Dedifferentiated amniotic fluid mesenchymal stem cell (primary cell): ENCODE results near the gene IRX6.

Experiments used
- DNase-seq: peaks from one replicate; pipeline ENCODE4 v3.0.0-alpha.2; 2016; ENCODE audit errors: extremely low spot score

IRX6 gene

DNA sequence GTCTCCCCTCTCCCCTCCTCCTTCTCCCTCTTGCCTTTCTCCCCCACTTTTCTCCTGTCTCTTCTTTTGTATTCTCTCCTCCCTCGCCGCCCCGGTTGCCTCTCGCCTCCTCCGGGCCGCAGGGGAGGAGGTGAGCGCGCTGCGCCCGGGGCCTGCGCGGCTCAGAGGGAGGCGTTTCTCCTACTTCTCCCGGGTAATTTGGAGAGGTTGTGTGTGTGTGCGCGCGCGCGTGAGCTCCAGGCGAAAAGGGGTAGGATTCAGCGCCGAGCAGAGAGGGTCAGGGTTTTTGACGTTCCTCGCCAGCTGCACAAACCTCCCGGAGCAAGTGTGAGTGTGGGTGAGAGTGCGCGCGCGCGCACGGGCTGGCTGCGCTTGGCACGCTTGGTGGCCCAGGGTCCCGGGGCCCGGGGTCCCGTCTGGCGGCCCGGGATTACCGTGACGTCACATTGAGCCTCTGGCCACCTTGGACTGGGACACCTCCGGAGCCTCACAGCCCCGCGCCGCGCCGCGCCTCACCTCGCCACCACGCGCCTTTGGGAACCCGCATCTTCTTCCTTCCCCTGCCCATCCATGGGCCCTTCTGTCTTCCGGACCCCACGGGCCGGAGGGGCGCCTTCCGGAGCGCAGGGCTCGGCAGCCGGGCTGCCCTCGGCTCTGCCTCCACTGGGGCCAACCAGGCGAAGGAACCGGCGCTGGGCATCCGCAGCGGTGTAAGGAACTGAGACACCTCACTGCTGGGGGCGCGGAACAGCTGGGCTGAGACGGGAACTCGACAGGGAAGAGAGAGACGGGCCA lies 479 bp downstream of the IRX6 start:
- no peak for DNase-seq

DNA sequence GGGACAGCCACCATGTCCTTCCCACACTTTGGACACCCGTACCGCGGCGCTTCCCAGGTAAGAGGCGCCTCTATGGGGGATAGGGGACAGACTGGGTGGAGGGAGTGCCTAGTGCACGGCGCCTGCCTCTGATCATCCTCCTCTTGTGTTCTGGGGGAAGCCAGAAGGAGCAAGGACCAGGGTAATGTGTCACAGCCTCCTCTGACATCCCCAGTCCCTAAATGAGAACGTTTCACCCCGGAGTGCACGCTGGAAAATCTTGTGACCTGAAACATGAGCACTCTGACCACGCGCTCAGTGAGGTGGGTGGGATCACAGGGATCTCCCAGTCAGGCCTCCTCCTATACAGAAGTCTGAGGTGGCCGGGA lies 1.1 kb downstream of the IRX6 start:
- no peak for DNase-seq

DNA sequence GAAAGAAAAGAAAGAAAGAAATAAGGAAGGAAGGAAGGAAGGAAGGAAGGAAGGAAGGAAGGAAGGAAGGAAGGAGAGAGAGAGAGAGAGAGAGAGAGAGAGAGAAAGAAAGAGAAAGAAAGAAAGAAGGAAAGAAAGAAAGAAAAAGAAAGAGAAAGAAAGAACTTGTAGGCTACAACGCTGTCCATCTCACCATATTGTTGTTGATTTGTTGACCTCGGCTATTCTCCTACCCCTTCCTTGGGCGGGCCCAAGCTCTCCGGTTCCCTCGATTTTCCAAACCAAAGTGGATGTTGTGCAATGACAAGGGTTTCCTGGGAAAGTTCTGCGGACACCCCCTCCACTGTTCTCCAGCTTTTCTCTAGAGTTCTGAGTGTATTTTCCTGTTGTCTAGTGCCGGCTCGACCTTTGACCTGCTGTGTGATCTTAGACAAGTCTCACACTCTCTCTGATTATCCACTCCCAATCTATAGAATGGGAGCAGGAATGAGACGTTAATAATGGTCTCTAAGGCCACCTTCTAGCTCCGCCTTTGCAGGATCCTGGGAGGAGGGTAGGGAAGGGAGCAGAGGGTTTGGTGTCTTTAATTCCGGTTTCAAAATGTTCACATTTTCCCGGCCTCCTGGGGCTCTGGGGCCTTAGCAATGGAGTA lies 1.6 kb downstream of the IRX6 start:
- DNase-seq, result no peak

DNA sequence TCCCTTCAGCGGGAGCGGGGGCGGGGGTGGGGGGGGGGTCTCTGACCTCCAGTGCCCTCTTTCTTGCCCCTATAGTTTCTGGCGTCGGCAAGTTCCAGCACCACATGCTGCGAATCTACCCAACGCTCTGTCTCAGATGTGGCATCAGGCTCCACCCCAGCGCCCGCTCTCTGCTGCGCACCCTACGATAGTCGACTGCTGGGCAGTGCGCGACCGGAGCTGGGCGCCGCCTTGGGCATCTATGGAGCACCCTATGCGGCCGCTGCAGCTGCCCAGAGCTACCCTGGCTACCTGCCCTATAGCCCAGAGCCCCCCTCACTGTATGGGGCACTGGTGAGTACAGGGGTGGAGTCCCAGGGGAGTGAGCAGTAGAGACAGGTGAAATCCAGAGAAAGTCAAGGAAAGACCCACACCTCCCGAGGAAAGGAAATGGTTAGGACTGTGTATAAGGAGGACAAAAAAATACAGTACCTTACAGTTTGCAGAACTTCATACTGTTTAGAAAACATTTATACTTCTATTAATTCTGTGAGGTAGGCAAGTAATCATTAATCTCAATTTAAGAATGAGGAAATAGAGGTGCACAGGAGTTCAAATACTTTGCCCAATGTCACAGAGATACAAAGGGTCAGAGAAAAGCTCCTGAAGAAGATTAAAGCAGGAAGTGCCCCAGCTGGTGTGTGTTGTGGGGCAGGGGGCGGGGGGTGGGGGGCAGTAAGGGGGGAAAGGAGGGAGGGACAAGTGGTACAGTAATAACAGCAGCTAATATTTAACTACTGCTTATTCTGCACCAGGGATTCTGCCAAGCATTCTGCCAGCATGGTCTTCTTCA lies 2.5 kb downstream of the IRX6 start:
- no peak for DNase-seq

DNA sequence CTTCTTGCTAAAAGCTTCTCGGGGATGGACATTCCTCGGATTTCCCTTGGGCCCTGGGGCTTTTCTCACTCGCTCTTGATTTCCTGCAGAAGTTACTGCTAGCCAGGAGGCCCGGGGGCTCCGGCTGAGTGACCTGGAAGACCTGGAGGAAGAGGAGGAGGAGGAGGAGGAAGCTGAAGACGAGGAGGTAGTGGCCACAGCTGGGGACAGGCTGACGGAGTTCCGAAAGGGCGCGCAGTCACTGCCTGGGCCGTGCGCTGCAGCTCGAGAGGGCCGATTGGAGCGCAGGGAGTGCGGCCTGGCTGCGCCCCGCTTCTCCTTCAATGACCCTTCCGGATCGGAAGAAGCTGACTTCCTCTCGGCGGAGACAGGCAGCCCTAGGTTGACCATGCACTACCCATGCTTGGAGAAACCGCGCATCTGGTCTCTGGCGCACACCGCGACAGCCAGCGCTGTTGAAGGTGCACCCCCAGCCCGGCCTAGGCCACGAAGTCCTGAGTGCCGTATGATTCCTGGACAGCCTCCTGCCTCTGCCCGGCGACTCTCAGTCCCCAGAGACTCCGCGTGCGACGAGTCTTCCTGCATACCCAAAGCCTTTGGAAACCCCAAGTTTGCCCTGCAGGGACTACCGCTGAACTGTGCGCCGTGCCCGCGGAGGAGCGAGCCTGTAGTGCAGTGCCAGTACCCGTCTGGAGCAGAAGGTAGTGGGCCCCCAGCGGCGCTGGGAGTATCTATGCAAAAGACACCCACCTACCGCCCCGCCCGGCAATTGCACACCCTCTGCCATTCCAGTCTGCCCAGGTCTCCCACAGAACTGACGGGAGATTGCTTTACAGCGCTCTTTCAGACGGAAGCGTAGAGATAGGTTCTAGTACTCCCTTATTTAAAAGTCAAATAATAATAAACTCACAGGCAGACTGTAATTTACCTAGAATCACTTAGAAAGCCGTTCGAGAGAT lies 4.9 kb downstream of the IRX6 start:
- no peak for DNase-seq

DNA sequence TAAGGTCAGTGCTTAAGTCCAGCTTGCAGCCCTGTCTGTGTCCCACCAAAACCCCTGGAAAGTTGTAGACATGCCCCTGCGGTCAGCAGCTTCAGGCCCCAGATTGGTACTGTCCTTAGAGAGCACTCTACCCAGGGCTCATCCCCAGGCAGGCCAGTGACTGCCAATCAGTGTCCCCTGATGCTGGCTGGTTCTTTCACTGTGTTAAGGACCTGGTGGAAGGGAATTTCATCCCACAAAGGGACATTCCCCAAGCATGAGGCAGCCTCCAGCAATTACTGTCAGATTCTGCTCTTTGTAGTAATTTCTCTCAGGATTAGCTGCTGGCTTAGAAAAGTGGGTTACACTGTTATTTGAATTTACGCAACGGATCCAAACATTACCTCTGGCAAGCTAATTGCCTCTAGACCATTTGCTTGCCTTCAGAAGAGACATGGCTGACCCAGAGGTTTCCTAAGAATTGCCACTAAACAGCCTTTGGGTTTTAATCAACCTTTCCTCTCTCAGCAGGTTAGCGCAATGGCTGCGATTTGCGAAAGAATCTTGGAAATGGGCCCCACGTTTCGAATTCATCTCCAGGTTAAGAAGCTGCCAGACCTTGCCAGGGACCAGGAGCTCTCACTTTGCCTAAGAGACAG lies 5.9 kb downstream of the IRX6 start:
- DNase-seq, result no peak

DNA sequence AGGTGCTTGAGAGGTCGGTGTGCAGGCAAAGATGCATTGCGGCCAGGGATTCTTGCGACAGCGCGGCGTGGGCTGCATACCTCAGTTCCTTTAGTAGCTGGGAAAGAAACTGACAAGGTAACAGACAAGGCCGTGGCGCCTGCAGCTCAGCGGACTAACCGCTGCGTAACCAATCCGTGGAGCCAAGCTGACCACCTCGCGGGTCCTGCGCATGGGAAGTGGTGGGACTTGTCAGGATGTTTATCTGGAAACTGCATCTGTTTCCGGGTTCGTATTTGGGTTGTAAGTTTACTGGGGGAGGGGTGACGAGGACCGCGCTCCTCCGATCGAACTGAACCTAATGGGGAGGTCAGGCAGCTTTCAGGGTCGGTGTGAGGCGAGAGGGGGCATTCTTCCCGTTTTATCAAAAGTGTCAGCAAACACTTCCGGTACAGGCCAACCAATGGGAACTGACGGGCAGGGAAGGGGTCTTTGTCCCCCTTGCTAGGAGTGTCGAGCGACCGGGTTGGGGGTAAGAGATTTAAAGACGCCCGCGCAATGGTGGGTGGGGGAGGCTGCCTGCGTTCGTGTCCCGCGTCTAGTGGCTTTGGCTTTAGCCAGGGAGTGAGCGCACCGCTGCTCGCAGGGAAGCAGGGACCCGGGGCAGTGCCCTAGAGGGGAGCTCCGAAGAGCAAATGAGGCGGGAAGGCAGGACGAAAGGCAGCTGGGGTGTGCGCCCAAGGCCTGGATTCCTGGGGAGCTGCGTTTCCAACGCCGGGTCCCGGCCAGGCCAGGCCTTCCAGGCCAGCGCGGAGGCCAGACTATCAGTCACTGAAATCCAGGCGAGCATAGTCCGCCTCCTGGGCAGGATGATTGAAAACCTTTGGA lies 7.0 kb downstream of the IRX6 start:
- no peak for DNase-seq

DNA sequence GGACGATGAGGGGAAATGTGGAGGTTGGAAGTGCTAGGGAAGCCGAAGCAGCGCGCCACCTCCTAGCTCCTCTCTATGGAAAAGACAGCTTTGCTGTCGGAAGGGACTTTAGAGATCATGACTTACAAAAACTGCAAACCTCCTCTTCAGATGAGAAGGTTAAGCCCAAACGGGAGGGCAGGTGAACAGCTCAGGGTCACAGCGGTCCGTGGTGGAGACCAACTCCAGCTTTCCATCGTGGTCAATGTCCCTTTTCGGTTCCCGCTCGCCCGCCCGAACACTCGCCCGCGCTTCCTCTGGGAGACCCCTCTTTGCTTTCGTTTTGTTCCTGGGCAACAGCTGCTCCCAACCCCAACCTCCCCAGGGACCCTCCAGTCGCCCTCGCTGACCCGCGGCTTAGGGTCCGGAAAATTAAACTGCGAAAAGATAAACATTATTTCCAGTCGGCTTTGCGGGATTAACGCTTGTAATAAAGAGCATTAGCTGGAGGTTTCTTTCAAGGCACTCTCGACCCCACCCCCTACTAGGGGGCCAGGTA lies 7.7 kb downstream of the IRX6 start:
- no peak for DNase-seq

DNA sequence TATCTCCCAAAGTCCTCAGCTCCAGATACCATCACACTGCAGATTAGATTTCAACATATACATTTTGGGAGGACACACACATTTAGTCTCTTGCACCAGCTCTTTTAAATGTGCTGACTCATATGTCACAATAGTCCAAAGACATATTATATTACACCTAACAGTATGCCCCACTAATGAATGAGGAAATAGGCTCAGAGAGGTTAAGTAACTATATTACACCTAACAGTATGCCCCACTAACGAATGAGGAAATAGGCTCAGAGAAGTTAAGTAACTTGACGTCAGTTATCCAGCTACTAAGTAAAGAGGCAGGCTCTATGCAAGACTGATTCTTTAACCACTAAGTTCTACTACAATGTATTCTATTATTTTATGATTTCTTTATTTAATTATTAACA lies 9.7 kb downstream of the IRX6 start:
- DNase-seq, result no peak

DNA sequence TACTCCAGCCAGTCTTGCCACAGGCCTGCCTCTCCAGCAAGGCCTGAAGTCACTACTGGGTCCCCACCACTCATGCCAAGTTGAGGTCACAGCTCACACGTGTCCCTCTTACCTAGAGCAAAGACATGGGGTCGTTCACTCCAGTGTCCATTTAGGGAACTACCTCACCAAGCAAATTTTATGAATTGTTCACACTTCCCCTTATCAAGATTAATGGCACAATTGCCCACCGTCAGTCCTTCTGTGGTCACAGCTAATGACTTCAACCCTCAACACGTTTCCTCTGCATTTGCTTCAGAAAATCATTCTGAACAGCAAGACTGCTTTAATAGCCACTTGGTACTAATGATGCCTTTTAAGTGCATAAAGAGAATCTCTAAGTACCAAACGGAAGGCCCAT lies 14.6 kb downstream of the IRX6 start:
- no peak for DNase-seq

DNA sequence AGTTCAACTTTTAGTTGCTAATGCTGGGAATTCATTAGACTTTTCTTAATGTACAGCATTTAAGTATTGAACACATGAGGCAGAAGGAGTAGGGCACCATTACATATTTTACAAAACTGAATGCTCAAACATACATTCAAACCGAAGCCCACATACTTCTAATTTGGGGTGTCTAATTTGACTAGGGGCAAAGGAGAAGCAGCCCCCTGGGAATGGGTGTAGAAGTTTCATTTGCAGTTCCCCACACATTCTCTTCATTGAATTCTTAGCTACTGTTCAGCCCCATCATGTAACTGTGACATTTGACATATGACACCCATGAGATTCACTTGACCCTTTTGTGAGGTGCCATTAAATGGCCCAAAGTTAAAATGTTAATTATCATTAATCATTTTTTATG lies 16.4 kb downstream of the IRX6 start:
- DNase-seq, result no peak

DNA sequence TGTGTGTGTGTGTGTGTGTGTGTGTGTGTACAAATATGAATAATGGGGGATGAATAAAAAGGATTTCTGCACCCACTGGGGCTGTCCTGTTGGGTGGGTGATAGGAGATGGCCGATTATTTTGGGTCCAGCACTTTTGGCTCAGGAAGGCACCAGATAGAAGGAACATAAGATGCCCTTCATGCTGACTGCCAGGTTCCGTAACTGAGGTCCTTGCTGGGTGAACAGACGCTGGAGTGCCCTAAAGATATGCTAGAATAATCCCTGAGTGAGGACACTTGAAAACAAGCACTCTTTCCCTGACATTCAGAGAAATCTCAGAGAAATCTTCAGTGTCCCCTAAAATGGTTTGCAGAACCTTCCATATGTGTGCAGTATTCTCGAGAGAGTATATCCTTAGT lies 17.7 kb downstream of the IRX6 start:
- no peak for DNase-seq

DNA sequence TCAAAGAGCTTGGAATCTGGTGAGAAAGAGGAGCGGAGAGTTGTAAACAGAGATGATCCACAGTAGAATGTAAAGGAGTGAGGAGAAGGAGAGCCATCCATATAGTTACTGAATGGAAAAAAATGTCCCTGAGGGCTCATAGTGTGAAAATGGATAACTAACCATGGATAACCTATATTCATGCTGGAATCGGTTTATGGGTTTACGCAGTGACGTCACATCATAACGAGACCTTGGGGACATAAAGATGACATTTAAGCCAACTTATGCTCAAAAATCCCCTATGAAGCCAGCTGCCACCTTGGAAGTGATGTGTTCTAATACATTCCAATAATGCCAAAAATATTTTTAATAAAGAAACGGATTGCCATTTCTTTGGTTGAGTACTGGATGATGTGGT lies 22.5 kb downstream of the IRX6 start:
- DNase-seq, result no peak

DNA sequence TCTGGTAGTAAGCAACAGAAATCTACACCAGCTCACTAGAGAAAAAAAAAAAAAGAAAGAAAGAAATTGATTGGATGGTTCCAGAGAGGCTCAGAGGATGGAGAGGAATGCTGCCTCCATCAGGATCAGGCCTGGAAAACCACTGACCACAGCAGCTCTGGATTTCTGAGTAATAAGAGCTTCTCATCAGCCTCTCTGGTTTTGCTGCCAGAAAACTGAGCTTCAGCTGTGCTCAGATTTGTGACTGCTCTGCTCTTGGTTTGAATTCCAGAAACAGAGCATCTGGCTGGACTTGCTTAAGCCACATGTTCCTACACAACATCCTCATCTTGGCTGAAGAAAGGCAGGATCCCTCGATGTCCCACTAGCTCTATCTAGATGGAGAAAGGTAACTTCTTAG lies 25.9 kb downstream of the IRX6 start:
- DNase-seq, result no peak

DNA sequence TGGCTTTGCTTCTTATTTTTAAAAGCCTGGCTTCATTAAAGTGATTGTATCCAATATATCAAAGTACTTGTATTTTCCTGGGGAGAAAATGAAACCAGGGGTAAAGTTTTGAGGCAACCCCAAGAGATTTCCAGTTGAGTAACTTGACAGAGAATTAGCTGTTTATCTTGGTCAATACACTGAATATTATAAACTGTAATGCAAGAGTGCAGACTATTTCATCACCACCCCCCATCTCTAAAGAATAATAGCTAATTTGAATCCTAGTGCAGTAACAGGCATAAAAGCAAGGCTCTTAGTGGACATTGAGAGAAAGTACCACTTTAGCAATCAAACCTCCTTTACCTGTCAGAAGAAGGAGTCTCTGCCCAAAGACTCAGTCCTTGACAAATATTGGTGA lies 27.0 kb downstream of the IRX6 start:
- no peak for DNase-seq

DNA sequence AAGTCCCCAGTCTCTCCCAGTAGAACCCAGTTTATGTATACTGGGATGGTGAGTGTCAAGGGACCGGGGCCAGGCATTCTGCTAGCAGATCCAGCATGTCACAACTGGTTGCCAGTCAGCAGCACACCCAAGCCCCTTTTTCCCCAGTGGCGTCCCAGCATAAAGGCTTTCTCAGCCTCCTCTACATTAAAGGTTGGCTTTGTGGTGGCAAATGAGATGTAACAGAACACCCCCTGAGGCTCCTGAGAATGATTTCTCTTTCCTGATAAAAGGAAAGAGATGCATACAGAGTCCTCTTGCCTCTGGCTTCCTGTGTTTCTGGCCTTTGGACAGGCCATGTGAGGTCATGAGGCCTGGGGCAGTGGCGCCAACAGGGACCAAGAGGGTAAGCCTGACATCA lies 27.9 kb downstream of the IRX6 start:
- DNase-seq, result no peak

DNA sequence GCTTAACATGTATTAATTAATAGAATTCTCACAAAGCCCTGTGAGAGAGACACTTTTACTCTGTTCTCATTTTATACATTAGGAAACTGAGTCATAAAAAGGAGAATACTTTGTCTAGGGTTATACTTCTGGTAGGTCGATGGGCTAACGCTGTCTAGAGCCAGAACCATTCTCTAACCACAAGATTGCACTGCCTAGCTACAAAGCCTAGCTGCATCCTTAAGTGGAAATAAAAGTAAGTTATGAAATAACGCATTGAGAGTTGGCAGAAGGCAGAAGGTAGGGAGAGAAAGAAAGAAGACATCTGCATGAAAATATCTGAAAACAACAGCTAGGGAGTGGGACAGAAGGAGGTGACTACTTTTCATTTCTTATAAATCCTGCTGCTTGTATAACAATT lies 33.2 kb downstream of the IRX6 start:
- DNase-seq, result no peak

DNA sequence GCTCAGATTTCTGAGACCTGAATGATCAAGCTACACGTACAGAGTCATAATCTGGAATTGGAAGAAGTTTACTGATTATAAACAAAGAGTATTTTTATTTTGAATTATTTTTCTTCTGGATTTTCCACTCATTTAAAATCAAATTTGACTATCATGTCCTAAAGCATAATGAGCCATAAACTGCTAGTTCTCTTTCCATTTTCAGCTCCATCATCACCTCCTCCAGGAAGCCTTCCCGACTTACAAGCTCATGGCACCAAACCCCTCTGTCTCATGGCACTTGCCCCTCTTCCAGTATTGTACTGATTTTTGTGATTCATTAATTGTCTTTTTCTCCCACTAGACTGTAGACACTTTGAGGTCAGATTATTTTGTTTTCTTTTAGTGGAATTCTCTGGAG lies 35.9 kb downstream of the IRX6 start:
- no peak for DNase-seq

DNA sequence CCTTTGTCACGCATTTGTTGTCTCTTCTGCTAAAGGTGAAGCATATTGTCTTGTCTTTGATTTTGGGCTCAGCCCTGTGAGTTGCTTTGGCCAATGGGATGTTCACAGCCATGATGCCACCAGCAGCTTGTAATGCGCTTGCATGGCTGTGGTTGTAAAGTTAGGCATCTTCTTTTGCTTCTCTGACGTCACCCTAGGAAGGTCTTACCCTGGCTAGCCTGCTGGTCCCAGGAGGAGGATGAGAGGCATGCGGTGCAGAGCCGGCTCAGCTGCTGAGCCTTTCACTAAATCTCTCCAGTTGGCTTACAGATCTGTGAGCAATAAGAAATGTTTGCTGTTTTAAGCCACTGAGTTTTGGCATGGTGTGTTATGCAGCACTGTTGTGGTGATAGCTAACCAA lies 40.8 kb downstream of the IRX6 start:
- no peak for DNase-seq

DNA sequence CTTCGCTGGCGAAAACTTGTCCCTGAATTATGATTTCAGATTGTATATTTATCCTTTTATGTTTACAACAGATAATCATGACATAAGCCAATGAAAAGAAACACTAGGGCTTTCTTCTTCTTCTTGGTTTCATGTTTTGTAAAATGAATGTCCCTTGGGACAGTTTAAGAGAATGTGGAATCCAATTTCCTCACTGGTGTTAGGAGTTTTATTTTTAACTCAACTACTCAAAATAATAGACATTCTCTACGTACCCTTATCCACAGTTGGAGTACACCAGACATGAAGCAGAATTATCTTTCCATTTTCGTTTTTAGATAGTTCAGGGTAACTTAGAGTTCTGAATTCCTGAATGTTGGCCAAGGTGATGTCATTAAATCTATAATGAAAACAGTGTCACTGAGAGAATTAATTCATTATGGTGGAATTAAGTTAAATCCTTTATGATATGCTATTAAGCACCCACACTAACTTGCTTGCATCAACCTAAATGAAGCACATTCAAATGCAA lies 43.4 kb downstream of the IRX6 start:
- no peak for DNase-seq
